H1 (cell line): ENCODE data around the gene MROH2A. TPM values are rescaled to one million over a fixed set of nuclear protein-coding genes. Genes with fewer than 3 reads are reported as not detected.

Source experiments
- polyA plus RNA-seq, 7 experiments: library from polyadenylated mRNA; depleted of rRNA in 3 of 7; stranded (reverse) in 5 of 7; unstranded in 2 of 7; fragments of >200 nt in 5 of 7; fragments of 200-250 nt in 2 of 7; gene quantifications; 1 replicate in 5 of 7; 2 replicates in 1 of 7; 4 replicates in 1 of 7; pipeline versions ENCODE4 v1.2.1 to v1.2.3, GENCODE V29; 2011 to 2013; ENCODE audit warnings: missing spikeins in 2 of 7, mixed read lengths in 2 of 7
- total RNA-seq: library from RNA; stranded (reverse); fragmentation: NEBNext Ultra II Directional; extraction: Animal tissue kit (Norgen Biotek cat#: 25700); gene quantifications from 2 replicates; pipeline ENCODE4 v1.2.1, GENCODE V29; 2021

The MROH2A gene
- total and polyA plus RNA-seq, 2 of the 8 experiments (the other 6 are each of a cell fraction or from before 2014, with no cell fraction given) = not detected

Other genes starting within 250 kb of the MROH2A start
- gene USP40, start 211.5 kb upstream of the MROH2A start, total RNA-seq = 12.0 and 12.9 TPM in 2 replicates
- 15.7 and 17.4 TPM in 2 replicates for gene USP40, start 211.5 kb upstream of the MROH2A start, polyA plus RNA-seq (2011; rRNA removed)
- gene UGT1A8, start 160.7 kb upstream of the MROH2A start, total RNA-seq = not detected in 2 replicates
- gene UGT1A8, start 160.7 kb upstream of the MROH2A start, polyA plus RNA-seq (2011; rRNA removed) = 0.03 TPM in 1 of 2 replicates, not detected in the other
- not detected in 2 replicates for gene UGT1A10, start 141.9 kb upstream of the MROH2A start, total RNA-seq
- not detected in 2 replicates for gene UGT1A10, start 141.9 kb upstream of the MROH2A start, polyA plus RNA-seq (2011; rRNA removed)
- gene UGT1A9, start 106.4 kb upstream of the MROH2A start, total RNA-seq = not detected in 2 replicates
- gene UGT1A9, start 106.4 kb upstream of the MROH2A start, polyA plus RNA-seq (2011; rRNA removed) = not detected in 2 replicates
- not detected in 2 replicates for gene UGT1A7, start 96.4 kb upstream of the MROH2A start, total RNA-seq
- gene UGT1A7, start 96.4 kb upstream of the MROH2A start, polyA plus RNA-seq (2011; rRNA removed) = not detected in 2 replicates
- not detected in 2 replicates for gene UGT1A6, start 85.4 kb upstream of the MROH2A start, total RNA-seq
- not detected in 2 replicates for gene UGT1A6, start 85.4 kb upstream of the MROH2A start, polyA plus RNA-seq (2011; rRNA removed)
- gene UGT1A5, start 65.4 kb upstream of the MROH2A start, total RNA-seq = not detected in 2 replicates
- gene UGT1A5, start 65.4 kb upstream of the MROH2A start, polyA plus RNA-seq (2011; rRNA removed) = not detected in 2 replicates
- gene UGT1A4, start 59.6 kb upstream of the MROH2A start, total RNA-seq = not detected in 2 replicates
- gene UGT1A4, start 59.6 kb upstream of the MROH2A start, polyA plus RNA-seq (2011; rRNA removed) = not detected in 2 replicates
- not detected in 2 replicates for gene UGT1A3, start 49.3 kb upstream of the MROH2A start, total RNA-seq
- gene UGT1A3, start 49.3 kb upstream of the MROH2A start, polyA plus RNA-seq (2011; rRNA removed) = not detected in 2 replicates
- not detected in 2 replicates for gene UGT1A1, start 18.1 kb upstream of the MROH2A start, total RNA-seq
- gene UGT1A1, start 18.1 kb upstream of the MROH2A start, polyA plus RNA-seq (2011; rRNA removed) = not detected in 2 replicates
- 56.6 and 60.5 TPM in 2 replicates for gene HJURP, start 76.2 kb downstream of the MROH2A start, total RNA-seq
- 39.3 and 49.3 TPM in 2 replicates for gene HJURP, start 76.2 kb downstream of the MROH2A start, polyA plus RNA-seq (2011; rRNA removed)
- 0.54 TPM in 1 of 2 replicates, not detected in the other for gene TRPM8, start 139.0 kb downstream of the MROH2A start, total RNA-seq
- 0.18 and 0.44 TPM in 2 replicates for gene TRPM8, start 139.0 kb downstream of the MROH2A start, polyA plus RNA-seq (2011; rRNA removed)